IPS DF 19.7 (cell line): Measurements from ENCODE around the gene LRCH1.

Experiments used
- DNase-seq: peaks from one replicate; pipeline ENCODE4 v3.0.0-alpha.2; 2013; ENCODE audit warnings: low read depth, low spot score

Gene LRCH1

DNA sequence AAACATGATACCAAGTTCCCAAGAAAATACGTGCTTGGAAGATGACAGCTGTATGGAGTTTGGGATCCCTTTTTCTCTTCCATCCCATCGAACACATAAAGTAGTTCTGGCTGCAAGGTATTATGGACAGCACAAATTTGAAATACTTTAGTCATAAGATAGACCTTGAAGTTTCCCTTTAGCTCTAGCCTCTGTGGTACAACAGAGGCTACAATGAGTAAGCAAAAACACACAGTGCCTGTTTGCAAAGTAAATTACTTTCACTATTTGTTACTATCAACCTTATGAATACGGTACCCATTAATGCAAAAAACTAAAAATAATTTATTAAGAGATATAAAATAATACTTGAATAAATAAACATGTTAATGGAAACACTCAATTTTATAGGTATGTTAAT, 21.0 kb upstream of the LRCH1 start:
- no peak for DNase-seq

DNA sequence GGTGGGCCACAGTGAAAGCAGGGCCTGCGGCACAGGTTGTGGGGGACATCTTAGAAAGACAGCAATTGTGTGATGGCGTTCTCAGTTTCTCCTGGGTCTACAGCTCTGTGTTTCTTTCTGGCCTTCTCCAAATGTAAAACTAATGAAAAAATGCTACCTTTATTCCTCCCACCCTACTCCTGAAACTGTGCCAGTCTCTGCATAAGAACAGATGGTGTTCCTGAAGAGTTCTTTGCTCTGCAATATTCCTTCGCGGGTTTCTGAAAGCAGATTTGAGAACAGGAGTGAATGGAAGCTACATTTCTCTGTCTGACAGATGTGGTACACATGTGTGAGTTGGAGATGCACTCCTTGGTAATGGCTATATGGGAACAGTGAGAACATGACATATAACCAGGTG, 18.0 kb upstream of the LRCH1 start:
- no peak for DNase-seq

DNA sequence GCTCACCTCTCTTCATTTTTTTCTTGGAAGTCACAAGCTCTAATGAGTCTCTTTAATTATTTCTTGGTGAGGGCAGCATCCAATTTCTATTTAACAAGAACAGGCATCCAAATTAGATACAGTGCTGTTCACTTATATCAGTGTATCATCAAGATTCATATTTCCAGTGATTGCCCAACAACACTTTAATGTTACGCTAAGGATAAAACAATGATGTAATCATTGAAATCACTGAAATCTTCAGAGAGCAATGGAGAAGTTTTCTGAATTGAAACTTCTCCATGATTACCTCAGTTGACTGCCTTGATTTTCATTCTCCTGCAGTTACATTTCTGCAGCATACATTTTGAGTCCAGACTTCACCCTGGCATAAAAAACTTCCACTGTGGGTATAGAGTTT, 17.1 kb upstream of the LRCH1 start:
- DNase-seq: no peak

DNA sequence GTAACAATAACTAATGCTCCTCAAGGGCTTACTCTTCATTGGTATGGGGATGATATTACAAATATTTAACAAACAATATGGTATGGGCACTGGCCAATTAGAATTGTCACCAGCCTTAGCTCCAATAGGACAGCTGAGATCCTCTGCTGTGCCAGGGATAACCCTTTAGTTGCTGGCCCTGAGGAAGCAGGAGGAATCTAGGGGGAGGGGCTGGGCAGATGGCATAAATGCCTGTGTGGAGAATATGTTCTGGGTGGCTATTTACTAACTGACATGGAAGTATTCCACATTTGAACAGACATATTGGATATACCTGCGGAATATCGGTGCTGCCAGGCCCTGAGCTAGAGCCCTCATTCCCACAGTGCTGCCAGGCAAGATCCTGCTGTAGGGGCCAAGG, 16.6 kb upstream of the LRCH1 start:
- DNase-seq: no peak

DNA sequence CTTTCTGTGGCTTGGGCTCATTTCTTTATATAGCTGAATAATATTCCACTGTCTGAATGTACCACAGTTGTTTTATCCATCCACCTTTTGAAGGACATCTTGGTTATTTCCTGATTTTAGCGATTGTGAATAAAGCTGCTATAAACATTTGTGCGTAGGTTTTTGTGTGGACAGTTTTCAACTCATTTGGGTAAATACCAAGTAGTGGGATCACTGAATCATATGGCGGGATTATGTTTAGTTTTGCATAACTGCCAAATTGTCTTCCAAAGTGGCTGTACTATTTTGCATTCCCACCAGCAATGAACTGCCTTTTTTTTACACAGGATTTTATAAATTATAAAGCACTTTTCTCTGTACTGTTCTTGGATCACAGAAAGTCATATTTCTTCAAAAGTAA, 13.7 kb upstream of the LRCH1 start:
- no peak for DNase-seq

DNA sequence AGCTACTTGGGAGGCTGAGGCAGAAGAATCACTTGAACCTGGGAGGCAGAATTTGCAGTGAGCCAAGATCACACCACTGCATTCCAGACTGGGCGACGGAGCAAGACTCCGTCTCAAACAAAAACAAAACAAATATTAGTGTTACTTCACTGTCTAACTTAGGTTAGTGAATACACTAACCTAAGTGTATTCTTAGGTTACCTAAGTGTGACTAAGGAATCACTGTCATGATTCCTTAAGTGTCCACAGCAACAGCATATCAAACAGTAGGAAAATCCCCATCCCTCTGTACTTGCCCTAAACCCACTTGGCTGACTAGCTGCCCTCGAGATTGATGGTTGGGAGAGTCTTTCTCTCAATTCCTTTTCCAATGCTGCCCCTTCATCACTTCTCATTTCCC, 11.8 kb upstream of the LRCH1 start:
- DNase-seq: no peak

DNA sequence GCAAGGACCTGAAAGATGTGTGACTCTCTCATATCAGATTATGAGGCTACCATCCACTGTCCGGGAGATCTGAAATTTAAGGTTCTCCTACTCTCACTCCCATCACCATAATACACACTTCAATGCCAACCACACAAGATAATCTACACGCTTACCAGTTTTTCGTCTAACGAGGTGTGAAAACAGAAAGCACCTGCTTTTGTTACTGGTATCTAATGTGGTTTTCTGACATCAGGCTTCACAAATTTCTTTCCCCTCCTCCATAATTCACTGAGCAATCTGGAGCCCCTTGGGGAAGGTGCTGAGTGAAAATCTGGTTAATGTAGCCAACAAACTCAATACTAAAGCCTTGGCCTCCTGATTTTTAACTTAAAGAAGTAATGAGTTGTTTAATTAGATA, 10.1 kb upstream of the LRCH1 start:
- no peak for DNase-seq

DNA sequence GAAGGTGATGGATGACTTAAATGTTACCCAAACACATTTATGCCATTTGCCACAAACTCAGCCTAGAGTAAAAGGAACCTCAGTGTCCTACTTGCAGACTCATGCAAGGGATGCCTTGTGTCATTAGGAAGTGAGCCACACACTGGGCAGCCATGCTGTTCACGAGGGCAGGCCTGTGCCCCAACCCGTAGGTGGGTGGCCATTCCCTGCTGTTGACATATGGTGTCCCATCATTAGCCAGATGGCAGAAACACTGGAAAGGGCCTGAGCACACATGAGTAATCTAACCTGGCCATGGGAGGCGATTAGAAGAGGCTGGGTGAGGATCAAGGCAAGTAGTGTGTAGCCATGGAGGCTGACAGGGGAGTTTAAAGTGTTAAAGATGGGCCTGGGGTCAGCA, 9.7 kb upstream of the LRCH1 start:
- DNase-seq: no peak

DNA sequence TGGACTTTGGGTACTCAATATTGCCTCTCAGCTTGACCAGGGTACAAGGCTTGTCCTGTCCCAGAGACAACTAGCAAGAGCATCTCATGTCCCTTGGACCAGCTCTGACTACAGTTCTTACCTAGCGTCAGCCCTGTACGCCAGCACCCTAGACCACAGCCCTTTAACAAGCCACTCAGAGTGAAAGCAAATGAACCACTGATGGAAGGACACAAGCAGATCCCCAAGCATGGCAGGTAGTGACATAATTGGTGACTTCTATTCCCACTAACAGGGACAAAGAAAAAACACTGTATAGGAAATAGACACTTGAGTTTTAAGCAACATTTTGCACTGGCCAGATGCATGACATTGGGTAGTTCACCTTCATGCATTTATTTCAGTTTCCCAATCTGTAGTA, 8.8 kb upstream of the LRCH1 start:
- no peak for DNase-seq

DNA sequence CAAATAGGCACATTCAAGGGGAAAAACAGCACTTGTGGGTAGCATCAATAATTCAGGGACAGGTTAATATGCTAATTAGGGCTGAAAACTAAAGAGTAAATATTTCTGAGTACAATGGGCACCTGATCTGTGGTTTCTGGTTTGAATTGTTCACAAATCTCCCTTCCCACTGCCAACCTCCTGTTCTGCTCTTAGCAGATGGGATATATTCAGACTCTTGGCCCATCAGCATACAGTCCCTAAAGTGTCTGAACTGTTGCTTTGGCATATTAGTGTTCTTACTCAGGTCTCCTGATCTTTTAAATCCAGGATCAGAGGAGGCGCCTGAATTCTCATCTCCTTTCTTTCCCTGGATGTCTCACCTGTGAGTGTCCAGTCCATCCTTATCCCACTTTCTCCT, 8.2 kb upstream of the LRCH1 start:
- DNase-seq: no peak

DNA sequence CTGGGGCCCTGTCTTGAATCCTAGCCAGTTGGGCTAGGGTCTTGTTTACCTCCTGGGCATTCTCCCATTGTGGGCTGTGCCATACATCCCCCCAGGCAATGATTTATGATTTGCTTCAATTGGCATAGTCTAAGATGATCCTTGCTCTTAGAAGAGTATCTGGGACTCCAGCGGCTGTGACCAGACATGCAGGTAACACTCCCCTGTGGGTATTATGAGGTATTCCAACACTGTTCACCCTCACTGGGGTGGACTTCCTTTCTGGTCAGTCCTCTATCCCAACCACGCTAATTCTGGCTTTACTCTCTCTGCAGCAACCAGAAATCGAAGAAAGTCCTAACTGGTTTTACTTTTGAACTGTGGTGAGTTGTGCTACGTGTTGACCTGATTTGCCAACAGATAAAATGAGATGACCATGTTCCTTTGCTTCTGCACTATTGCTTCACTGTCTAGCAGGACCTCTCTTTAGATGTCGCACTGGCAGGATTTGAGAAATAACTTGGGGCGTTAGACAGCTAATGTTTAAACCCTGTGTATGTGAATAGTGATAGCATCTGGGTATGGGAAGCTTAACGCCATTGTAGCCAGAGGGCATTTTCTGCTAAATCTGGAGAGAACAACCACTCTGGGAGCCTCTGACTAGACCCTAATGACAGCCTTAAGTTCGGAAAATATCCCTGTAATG, 6.7 kb upstream of the LRCH1 start:
- DNase-seq: no peak

DNA sequence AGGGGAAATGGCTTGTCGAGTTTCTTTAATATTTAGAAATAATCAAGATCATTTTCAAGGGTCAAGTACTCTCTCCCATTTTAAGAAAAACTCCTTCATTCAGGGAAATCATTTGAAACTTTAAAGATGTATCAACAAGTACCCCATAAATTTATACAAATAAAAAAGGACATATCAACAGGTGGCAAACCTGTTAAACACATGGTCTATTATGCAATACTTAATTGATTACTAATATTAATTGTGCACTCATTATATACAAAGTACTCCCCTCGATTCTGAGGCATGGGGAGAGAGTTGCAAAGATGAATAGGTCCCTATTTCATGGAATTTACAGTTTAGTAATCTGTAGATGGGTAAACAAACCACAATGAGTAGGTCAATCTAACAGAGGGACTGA, 2.1 kb upstream of the LRCH1 start:
- no peak for DNase-seq

DNA sequence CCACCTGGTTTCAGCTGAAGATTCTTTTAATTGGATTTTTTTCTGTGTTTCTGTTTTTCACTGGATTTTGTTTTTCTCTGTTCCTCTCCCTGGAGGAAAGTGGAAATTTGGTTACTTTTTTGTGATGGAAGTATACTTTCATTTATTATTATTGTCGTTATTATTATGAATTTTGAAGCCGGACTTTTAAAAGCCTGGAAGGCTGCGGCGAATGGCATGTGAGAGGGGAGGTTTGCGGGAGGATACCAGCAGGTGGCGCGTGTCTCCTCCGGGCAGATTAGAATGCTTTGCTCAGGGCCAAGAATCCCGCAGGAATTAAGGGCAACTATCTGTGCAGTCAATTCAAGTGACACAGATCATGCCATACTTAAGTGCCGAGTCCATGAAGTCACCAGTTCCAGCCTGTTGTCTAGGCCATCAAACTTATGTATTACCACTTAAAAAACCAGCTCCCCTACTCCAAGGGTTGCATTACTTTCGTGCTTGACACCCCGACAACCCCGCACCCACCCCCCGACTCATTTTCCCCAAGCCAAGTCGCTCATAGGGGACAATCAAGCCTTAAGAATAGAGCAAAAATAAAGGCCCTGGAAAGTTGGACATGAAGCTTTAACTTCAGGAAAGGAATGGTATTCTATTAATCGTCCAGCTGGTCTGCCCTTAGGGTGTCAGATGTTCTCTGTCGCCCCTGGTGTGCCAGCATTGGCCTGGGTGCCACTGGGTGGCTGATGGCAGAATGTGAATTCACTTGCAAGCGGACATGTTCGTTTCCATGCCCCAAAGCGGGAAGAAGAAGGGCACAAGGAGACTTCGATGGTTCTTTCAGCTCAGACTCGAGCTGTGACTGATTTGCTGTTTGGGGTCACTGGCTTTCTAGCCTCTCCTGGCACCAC, 1.3 kb upstream of the LRCH1 start:
- no peak for DNase-seq

DNA sequence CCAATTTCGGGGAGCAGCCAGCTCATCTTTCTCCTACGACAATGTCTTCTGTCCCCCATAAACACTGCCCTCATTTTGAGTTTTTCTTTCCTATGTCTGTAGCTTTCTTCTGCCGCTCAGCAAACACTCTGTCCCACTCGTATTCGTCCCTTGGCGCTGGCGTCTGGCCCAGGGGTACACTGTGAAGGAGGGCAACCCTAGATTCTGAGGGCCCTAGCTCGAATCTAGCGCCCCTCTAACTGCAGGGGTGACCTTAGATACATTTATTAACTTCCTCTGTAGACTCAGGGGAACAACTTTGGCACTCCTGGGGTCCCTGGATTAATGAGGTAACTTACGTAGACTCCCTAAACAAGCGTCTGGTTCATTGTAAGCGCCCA, 677 bp upstream of the LRCH1 start:
- DNase-seq: no peak

DNA sequence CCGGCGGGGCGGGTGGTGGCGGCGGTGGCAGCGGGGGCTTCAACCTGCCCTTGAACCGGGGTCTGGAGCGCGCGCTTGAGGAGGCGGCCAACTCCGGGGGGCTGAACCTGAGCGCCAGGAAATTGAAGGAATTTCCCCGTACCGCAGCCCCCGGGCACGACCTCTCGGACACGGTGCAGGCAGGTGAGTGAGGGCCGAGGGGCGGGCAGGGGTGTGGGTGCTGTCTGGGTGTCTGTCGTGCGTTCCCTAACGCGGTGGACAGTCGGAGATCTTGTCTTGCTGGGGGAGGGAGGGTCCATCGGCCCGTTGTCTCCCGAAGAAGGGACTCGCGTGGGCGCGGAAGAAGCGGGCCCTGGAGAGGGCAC, 533 bp downstream of the LRCH1 start:
- no peak for DNase-seq

DNA sequence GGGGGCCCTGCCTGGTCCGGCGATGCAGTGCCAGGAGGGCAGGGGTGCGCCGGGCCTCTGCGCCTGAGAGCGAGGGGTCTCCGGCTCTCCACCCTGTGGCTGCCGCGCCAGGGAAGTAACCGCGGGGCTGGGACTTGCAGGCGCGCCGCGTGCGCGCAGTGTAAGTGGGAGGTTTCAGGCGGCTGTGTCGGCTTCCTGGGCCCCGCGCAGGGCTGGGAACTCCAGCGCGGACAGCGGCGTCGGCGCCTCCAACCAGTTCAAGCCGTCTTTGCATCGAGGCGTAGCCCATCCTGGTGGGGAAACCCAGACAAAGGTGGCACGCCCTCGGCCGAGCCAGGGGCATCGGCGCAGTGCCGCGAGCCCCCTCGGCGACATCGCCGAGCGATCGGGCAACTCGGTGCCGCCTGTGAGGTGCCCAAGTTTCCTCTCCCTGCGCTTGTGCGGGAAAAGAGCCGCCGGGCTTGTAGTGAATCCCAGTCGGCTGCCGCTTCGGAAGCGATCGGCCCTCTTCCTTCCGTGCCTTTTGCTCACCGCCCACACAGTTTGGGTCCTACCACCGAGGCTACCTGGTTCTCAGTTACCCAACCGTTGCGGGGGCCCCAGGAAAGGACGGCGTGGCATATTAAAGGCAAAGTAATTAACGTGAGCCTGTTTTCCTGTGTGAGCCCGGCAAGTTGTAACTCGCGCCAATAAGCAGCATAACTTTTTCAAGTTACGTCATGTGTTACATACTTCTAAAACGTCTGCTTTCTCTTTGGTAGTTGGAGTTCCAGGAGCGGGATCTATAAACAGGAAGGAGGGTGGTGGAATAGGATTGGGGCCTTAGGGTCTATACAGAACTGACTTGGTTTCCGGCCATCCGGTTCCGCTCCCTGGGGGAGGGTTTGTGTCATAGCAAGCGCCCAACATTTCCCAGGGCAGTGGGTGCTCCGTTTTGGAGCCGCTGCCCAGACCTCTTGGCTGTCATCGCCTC, 1.2 kb downstream of the LRCH1 start:
- DNase-seq: no peak

DNA sequence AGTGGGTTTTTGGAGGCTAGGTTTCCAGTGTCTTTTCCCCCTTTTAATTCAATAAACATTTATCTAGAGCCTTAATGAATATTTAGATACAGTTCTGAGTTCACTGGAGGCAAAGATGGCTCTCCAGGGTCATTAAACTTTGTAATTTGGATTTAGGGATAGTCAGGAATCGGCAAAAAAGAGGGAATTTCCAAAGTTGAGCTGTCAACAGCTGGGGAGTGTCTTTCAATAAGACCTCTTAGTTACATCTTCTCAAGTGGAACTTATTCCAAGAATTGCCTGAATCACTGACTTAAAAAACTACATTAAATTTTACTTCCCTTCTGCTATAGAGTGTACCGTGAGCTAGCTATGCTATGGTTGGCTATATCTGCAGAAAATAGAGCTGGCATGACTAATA, 2.0 kb downstream of the LRCH1 start:
- no peak for DNase-seq

DNA sequence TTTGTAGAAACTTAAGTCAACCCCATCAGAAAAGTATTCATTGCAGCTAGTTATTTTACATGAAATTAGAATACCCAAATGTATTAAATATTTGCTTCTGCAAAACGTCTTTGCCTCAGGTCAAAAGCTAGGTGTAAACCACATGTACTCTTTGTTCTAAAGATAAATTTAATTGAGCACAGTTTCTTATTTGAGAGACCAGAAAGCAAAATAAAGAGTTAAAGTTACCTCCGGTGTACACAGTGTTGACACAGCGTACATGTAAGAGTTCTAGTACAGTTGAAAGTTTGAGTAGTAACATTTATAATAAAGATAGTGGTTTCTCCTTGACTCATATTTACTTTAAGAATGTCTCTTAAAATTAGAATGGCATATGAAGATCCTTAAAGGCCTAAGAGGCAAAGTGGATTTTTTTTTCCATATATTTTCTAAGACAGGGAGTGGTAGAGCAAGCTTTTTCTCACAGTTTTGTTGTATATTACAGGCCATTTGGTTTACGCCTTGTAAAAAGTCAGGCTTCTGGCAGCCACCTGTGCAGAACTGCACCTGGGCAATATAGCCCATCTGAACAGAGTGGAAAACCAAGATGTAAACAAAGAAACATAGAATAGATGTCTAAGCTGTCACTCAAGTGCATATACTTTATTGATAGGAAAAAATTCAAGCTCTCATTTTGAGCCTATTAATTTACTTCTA, 2.9 kb downstream of the LRCH1 start:
- no peak for DNase-seq

DNA sequence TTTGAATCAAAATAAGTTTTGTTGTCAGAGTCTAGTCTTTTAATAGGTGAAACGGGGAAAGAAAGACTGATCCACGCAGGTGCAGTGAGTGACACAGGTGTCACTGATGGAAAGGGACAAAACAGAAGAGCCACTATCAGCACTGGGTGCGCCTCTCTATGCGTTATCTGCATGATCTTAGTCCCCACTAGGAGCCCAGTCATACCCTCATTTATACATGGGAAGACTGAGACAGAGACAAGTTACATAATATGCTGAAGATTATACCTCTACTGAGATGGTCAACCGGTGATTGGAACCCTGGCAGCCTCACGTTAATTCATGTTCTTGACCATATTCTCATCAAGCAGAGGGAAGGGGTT, 3.4 kb downstream of the LRCH1 start:
- no peak for DNase-seq

DNA sequence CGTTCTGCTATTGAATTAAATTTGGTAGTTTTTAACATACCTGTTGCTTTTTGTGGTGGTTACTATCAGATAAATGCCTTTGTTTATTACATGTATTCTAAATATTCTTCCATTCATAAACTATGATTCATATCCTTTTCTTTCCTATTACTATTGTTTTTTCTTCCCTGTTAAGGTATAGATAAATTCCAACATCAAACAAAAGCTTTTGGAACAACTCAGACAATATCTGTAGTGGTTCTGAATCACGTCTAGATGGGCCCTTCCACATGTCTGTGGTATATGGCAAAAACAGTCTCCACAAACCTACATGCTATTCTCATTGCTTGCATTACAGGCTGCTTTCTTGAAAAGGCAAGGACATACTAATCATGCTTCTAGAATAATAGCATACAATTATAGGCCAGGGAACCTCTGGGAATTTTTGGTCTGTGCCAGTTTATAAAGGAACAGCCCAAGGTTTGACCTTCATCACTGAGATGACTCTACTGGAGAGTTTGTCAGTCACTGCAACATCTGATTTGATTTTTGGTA, 6.4 kb downstream of the LRCH1 start:
- no peak for DNase-seq

DNA sequence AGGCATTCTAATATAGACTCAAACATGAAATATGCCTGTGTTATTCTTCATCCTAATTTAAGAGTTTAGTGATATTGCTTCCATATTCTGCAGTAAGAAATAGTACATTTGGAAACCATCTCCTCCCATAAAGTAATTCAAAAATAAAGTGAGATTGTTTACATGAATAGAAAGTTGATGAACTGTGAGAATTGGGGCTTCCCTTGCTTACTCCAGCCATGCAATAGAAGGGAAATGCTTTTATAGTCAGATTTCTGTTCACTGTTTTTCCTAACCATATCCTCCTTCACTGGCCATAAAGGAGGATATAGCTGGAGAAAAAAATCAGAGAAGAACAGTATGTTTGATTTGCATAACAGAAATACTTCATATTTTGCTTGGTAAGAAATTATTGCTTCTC, 7.8 kb downstream of the LRCH1 start:
- DNase-seq: no peak

DNA sequence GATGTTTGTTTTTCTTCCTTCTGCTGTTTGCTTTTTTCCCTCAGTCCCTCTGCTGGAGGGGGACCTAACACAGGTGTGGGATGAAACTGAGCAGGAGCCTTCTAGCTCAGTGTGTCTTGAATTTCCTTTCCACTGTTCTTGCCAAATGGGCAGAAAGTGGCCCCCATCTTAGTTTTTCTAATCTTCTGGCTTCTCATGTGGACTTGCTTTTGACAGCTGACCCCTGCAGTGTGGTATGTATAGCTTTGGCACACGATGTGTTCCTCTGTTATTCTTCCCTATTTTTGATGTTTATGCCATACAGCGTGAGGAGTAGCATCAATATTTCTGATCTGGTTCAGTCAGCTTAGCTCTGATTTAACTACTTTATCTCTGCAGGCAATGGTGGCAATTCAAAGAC, 8.3 kb downstream of the LRCH1 start:
- no peak for DNase-seq
